Spleen (tissue), 11 donors: Measurements from ENCODE around the gene ADAMTS17. TPM values are rescaled to one million over a fixed set of nuclear protein-coding genes. Genes with fewer than 3 reads are reported as not detected.

Experiments
- DNase-seq: peaks from one replicate; pipeline ENCODE4 v3.0.0-alpha.2; 2020
- H3K27ac ChIP-seq, 8 donors: fragments of 200-600 bp; sonication (generic) in 7 of 8; 1 replicate in 4 of 8; 2 replicates in 4 of 8; pipeline versions ENCODE4 v1.5.0 to v1.8.0; 2016 to 2021; ENCODE audit warnings: inconsistent platforms in 4 of 8, mild to moderate bottlenecking in 4 of 8, moderate library complexity in 1 of 8
- H3K27me3 ChIP-seq, 7 donors: fragments of 200-600 bp; sonication (generic) in 6 of 7; replicated peaks in 1 of 7; 1 replicate in 4 of 7; 2 replicates in 3 of 7; pipeline versions ENCODE4 v1.5.0 to v1.8.0; 2016 to 2021; ENCODE audit warnings: inconsistent platforms in 3 of 7, mild to moderate bottlenecking in 1 of 7
- H3K36me3 ChIP-seq, 6 donors: fragments of 200-600 bp; sonication (generic) in 5 of 6; 1 replicate in 4 of 6; 2 replicates in 2 of 6; pipeline versions ENCODE4 v1.5.0 to v1.8.0; 2016 to 2021; ENCODE audit warnings: inconsistent platforms in 2 of 6
- H3K4me1 ChIP-seq, 6 donors: fragments of 200-600 bp; sonication (generic) in 5 of 6; 1 replicate in 3 of 6; 2 replicates in 3 of 6; pipeline versions ENCODE4 v1.5.0 to v1.8.0; 2016 to 2021; ENCODE audit warnings: inconsistent platforms in 3 of 6
- H3K4me3 ChIP-seq, 8 donors: fragments of 200-600 bp; sonication (generic) in 7 of 8; 1 replicate in 4 of 8; 2 replicates in 4 of 8; pipeline versions ENCODE4 v1.5.0 to v1.8.0; 2016 to 2021; ENCODE audit warnings: inconsistent platforms in 4 of 8, mild to moderate bottlenecking in 4 of 8, moderate library complexity in 2 of 8
- H3K9me3 ChIP-seq, 8 donors: fragments of 200-600 bp; sonication (generic) in 7 of 8; 1 replicate in 4 of 8; 2 replicates in 4 of 8; pipeline versions ENCODE4 v1.5.0 to v1.8.0; 2016 to 2021; ENCODE audit warnings: inconsistent platforms in 4 of 8
- POLR2A ChIP-seq, 3 donors: fragments of 450-650 bp; IDR thresholded peaks; one replicate each; pipeline ENCODE4 v1.5.1; 2017; ENCODE audit warnings: antibody characterized with exemption in 3 of 3, mild to moderate bottlenecking in 1 of 3
- POLR2AphosphoS5 ChIP-seq, 3 donors: sonication (generic); formaldehyde crosslinking; IDR thresholded peaks; one replicate each; pipeline ENCODE4 v1.5.1; 2017; ENCODE audit warnings: antibody characterized with exemption in 3 of 3
- WGBS, 5 donors: extraction: QIAGEN DNeasy Blood & Tissue Kit in 3 of 5; methylation state at CpG; one replicate each; pipeline versions ENCODE4 v1.1.5 to v1.1.7; 2013 to 2018; 5-methylcytosine and 5-hydroxymethylcytosine counted together
- intact Hi-C: fragments of 100-400 bp; cut with DNase I; formaldehyde crosslinking; loops from one replicate; pipeline ENCODE4 v1.15.0; 2023; ENCODE audit warnings: low total_unique reads
- polyA plus RNA-seq, 3 donors: library from polyadenylated mRNA; stranded (reverse); fragments of 200-250 nt; gene quantifications; one replicate each; pipeline ENCODE4 v1.2.1, GENCODE V29; 2013
- total RNA-seq, 7 donors: library from RNA; depleted of rRNA in 3 of 7; stranded (reverse); fragments of >200 nt in 3 of 7; fragmentation: NEBNext Ultra II Directional in 4 of 7; extraction: Animal tissue kit (Norgen Biotek cat#: 25700) in 4 of 7; gene quantifications; one replicate each; pipeline versions ENCODE4 v1.1.0 to v1.2.1, GENCODE V29; 2016 to 2021
- TF ChIP-seq, protein P1 (sequence below), 11 experiments: fragments of 200-600 bp in 7 of 11; fragments of 450-650 bp in 4 of 11; sonication (generic) in 4 of 11; IDR thresholded peaks in 8 of 11; conservative IDR thresholded peaks in 3 of 11; 1 replicate in 7 of 11; 2 replicates in 4 of 11; pipeline versions ENCODE4 v1.4.0 to v1.8.0; 2016 to 2021; ENCODE audit warnings: antibody characterized with exemption in 11 of 11, inconsistent platforms in 4 of 11, mild to moderate bottlenecking in 1 of 11
- donor health status: healthy with polysubstance abuse.
- donor health status: DM: no; HTN: no; CAD: no; lungs with moderate emphysema.
- donor health status: DM: no; HTN: no; CAD: no.
- donor health status: Bipolar disorder and iron deficiency.
- donor health status: healthy.
- donor health status: DM: no; HTN: no; CAD: no.
- donor health status: DM: yes; HTN: yes; CAD: no.

The ADAMTS17 gene
- total and polyA plus RNA-seq, 10 donors: 0.21 to 13.2 (median 5.8) TPM

DNA sequence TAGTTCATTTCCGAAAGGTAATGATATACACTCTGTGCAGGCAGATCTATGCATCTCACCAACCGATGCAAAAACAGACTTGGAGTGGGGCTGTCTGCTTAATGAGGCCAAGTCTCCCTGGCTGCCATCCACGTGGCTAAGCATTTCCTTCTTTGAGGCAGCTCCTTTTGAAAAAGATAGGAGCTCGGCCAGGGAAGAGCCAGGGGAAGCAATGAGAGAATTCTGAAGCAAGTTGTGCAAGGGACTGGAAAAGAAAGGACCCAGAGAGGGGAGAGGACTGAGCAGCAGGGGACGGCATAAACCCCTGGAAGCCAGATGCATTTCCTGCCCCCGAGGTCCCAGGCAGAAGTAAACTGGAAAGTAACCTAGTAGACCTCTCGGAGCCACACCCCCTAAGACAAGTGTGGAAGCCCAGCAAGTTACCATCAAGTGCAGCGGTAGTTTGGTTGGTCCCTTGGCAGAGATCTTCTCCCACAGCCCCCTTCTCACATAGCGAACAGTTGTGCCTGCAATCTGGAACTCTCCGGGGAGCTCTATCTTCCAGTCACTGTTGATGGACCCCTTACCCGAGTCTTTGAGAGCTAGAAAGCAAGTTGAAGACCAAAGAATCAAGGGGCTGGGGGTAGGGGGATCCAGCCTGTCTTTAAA lies 288.2 kb downstream of the ADAMTS17 start:
- intact Hi-C loops: no loop called here
- no peaks in the 10 kb centered on the region for H3K36me3 ChIP-seq
- H3K27ac ChIP-seq: no peak overlapping the region
- no peaks in the 10 kb centered on the region for H3K9me3 ChIP-seq
- no peak for DNase-seq
- no peaks in the 10 kb centered on the region for H3K4me1 ChIP-seq
- H3K4me3 ChIP-seq: no peak overlapping the region
- TF ChIP-seq POLR2AphosphoS5 (IDR thresholded peaks at IDR 0.05) (no peak), POLR2A (IDR thresholded peaks at IDR 0.05) (no peak)
- TF ChIP-seq, protein P1, sequence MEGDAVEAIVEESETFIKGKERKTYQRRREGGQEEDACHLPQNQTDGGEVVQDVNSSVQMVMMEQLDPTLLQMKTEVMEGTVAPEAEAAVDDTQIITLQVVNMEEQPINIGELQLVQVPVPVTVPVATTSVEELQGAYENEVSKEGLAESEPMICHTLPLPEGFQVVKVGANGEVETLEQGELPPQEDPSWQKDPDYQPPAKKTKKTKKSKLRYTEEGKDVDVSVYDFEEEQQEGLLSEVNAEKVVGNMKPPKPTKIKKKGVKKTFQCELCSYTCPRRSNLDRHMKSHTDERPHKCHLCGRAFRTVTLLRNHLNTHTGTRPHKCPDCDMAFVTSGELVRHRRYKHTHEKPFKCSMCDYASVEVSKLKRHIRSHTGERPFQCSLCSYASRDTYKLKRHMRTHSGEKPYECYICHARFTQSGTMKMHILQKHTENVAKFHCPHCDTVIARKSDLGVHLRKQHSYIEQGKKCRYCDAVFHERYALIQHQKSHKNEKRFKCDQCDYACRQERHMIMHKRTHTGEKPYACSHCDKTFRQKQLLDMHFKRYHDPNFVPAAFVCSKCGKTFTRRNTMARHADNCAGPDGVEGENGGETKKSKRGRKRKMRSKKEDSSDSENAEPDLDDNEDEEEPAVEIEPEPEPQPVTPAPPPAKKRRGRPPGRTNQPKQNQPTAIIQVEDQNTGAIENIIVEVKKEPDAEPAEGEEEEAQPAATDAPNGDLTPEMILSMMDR (IDR thresholded peaks at IDR 0.05 in 8 of 11, conservative IDR thresholded peaks at IDR 0.05 in 3 of 11): no peak
- WGBS, 5 donors: 56 to 69% (median 58%) methylated on average over 11 of the region's 11 CpGs
- peaks cover 0 to 7% (median 0%) of the 10 kb centered on the region in 7 donors for H3K27me3 ChIP-seq

DNA sequence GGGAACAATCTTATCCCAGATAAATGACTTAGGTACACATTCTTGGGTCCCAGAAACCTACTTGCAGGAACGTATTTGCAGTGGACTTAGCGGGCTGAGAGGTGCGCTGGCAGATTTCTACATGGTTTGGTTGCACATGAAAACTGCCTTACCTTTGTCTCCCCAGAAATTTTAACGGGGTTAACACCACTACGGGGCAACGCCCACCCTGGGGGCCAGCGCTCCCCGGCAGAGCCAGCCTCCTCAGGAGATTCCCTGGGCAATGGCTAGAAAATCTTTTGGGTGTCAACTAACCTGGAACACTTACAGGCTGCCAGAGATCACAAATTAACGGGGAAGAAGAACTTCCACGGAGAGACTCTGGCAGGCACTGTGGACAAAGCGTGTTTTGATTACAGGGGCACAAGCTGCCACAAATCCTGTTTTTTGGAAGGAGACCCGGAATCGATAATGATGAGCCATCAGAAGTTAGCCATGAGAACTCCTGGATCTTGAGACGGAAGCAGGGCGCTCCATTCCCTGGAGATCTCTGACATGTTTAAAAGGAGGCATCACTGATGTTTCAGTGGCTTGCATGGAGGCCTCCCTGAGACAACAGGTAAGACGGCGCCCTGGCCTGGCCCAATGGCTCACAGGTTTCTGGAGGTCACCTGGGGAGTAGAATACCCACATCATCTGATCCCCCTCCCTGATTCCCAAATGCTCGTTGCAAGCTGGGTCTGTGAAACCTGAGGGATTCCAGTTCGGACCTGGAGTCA lies 288.9 kb downstream of the ADAMTS17 start:
- DNase-seq: no peak
- TF ChIP-seq POLR2AphosphoS5 (IDR thresholded peaks at IDR 0.05): no peak
- TF ChIP-seq, protein P1 (IDR thresholded peaks at IDR 0.05 in 8 of 11, conservative IDR thresholded peaks at IDR 0.05 in 3 of 11): no peak
- H3K4me3 ChIP-seq: no peak overlapping the region

DNA sequence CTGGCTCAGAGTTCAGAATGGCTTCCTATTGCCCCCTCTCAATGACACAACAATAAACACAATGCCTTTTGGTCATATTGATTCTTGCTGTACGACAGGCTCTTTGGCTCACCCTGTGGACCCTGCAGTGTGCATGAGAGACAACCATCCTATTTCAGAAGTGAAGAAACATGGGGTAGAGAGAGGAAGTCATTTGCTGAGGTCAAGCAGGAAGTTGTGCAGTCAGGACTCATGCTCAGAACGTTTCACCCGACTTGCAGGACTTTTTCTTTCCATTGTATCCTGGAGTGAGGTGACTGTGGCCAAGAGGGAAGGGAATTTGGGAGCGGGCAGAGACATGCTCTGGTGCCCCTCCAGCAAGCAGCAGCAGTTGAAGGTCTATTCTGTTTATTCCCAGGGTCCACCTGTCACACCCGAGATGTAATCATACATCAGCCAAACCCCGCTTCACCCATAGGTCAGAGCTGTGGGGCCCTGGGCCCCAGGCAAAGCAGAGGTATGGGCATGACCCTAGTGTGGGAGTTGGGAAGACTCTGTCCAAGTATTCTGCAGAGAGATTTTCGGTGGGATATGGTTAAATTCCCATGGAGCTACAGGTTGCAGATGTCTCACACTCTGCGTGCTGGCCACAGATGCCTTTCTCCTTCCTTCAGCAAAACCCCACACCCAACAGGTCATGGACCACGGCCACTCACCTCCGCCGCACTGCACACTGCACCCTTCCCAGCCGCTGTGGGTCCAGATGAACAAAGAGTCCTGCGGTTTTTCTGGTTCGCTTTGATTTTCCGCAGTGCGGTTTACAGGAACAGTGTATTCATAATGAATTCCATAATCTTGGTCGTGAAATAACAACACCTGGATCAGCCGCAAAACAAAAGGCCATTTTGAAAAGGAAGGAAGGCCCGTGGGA lies 290.6 kb downstream of the ADAMTS17 start:
- no peaks in the 10 kb centered on the region for H3K27me3 ChIP-seq

More for the DNA sequence above, 288.9 kb downstream of the ADAMTS17 start:
- Histone ChIP-seq H3K27ac (no peak overlapping the region), H3K36me3 (no peaks in the 10 kb centered on the region), H3K4me1 (no peaks in the 10 kb centered on the region), H3K9me3 (peaks cover 0 to 5% (median 0%) of the 10 kb centered on the region in 8 donors), H3K27me3 (peaks cover 0 to under 1% (median 0%) of the 10 kb centered on the region in 7 donors)
- intact Hi-C loops: no loop called here
- 79 to 93% (median 89%) methylated on average over 19 of the region's 19 CpGs for WGBS, 5 donors

More for the DNA sequence above, 290.6 kb downstream of the ADAMTS17 start:
- H3K36me3 ChIP-seq: no peaks in the 10 kb centered on the region
- no peak overlapping the region for H3K4me3 ChIP-seq
- no peak overlapping the region for H3K27ac ChIP-seq
- peaks cover 0 to 16% (median 8%) of the 10 kb centered on the region in 8 donors for H3K9me3 ChIP-seq
- H3K4me1 ChIP-seq: no peaks in the 10 kb centered on the region
- DNase-seq: no peak
- TF ChIP-seq POLR2AphosphoS5 (IDR thresholded peaks at IDR 0.05) (no peak), POLR2A (IDR thresholded peaks at IDR 0.05) (no peak)
- TF ChIP-seq, protein P1 (IDR thresholded peaks at IDR 0.05 in 8 of 11, conservative IDR thresholded peaks at IDR 0.05 in 3 of 11): no peak
- intact Hi-C loops: no loop called here
- WGBS, 5 donors: 77 to 82% (median 79%) methylated on average over 19 of the region's 19 CpGs
